Measurements from ENCODE around the gene CHMP4A. TPM values are rescaled to one million over a fixed set of nuclear protein-coding genes. Genes with fewer than 3 reads are reported as not detected.
"Not testable (repeated sequence)": the region's sequence is repeated elsewhere in the genome, so short reads cannot be mapped to it uniquely, and the experiment has no call there.

Gene CHMP4A
- total and polyA plus RNA-seq, 2 of the 13 experiments (the other 11 are each of a cell fraction or from before 2014, with no cell fraction given): 83.6 to 113 TPM

DNA sequence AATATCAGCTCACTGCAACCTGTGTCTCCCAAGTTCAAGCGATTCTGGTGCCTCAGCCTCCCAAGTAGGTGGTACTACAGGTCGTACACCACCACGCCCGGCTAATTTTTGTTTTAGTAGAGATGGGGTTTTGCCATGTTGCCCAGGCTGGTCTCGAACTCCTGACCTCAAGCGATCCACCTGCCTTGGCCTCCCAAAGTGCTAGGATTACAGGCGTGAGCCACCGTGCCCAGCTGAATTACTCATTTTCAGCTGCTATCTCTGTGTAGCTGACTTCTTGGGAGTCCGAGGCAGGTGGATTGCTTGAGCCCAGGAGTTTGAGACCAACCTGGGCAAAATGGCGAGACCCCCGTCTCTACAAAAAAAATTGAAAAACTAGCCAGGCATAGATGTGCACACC is 32.1 kb upstream of the CHMP4A start:
- WGBS (ENCODE audit: low lambda C conversion rate): 94% methylated on average over 11 of the region's 11 CpGs
- H3K9ac ChIP-seq (ENCODE audit: insufficient read depth, low read depth, low read length); DNase-seq (ENCODE audit: low spot score); H3K9me3 ChIP-seq (ENCODE audit: low read length); H3K4me3 ChIP-seq (replicated peaks in 1 of 3; ENCODE audit: insufficient read depth in 1 of 3, low read depth in 2 of 3, low read length in 3 of 3); FAIRE-seq; BruUV-seq (replicated peaks); H3K36me3 ChIP-seq (replicated peaks in 1 of 2; ENCODE audit: control insufficient read depth in 1 of 2, insufficient read depth in 2 of 2, low read length in 2 of 2); H4K20me1 ChIP-seq (ENCODE audit: insufficient read depth, low read length); H3K27ac ChIP-seq (ENCODE audit: extremely low read length, insufficient read depth, low read length); ATAC-seq; H3K4me2 ChIP-seq (ENCODE audit: low read depth, low read length); H3K27me3 ChIP-seq (ENCODE audit: control insufficient read depth in 1 of 2, insufficient read depth in 2 of 2, low read length in 2 of 2); intact Hi-C loops (cut with micrococcal nuclease; ENCODE audit: unreplicated experiment); H2AFZ ChIP-seq (ENCODE audit: low read length): not testable (repeated sequence)
- peak; percentile 8; the same call in 1 of the 2 replicates for TF ChIP-seq ZNF703 (CRISPR knock-in tag; IDR thresholded peaks at IDR 0.05; ENCODE audit: borderline replicate concordance)
- 0 out of 2 replicates have a peak, but pooled peaks have one; percentile 19 for TF ChIP-seq NFAT5 (CRISPR knock-in tag; IDR thresholded peaks at IDR 0.05)
- 0 out of 2 replicates have a peak, but pooled peaks have one; percentile 21 for TF ChIP-seq TRIM24 (CRISPR knock-in tag; IDR thresholded peaks at IDR 0.05)
- peak; percentile 33 for TF ChIP-seq TEAD3 (CRISPR knock-in tag; optimal IDR thresholded peaks at IDR 0.05; ENCODE audit: borderline replicate concordance)
- 0 out of 2 replicates have a peak, but pooled peaks have one; percentile 20 for TF ChIP-seq NFIB (CRISPR knock-in tag; IDR thresholded peaks at IDR 0.05; ENCODE audit: borderline replicate concordance)
- in situ Hi-C loops (cut with HindIII; ENCODE audit: extremely low pct_ligation_motif_present, low pct_unique_long_range_greater_than_20kb): loop anchor here (10.0 kb wide), 1 partner anchor 189 kb away; no protein-coding TSS in a partner anchor
- ChIA-PET POLR2A (interaction anchor here (0.7 to 18.0 kb wide), 7 partner anchors 12 to 1315 kb away, joined by 3 to 850 read pairs (median 7); partner anchors contain the start of genes CHMP4A, CIDEB, DHRS1 and LTB4R), CTCF (ENCODE audit: low intra/inter-chr PET ratio, low total read pairs) (interaction anchor here (5.4 kb wide), 1 partner anchor 53 kb away, joined by 217 read pairs; the partner anchor contains the start of genes DHRS1 and NOP9)
- H3K79me2 ChIP-seq (ENCODE audit: insufficient read depth, low read length): peaks cover 11% of the 10 kb centered on the region
- H3K4me1 ChIP-seq (ENCODE audit: insufficient read depth, low read length): peaks cover 38% of the 10 kb centered on the region

All from HepG2 (cell line).